Measurements from ENCODE around the gene OR6J1. TPM values are rescaled to one million over a fixed set of nuclear protein-coding genes. Genes with fewer than 3 reads are reported as not detected.

The OR6J1 gene
- total and polyA plus RNA-seq, 2 of the 13 experiments (the other 11 are each of a cell fraction or from before 2014, with no cell fraction given), result not detected

DNA sequence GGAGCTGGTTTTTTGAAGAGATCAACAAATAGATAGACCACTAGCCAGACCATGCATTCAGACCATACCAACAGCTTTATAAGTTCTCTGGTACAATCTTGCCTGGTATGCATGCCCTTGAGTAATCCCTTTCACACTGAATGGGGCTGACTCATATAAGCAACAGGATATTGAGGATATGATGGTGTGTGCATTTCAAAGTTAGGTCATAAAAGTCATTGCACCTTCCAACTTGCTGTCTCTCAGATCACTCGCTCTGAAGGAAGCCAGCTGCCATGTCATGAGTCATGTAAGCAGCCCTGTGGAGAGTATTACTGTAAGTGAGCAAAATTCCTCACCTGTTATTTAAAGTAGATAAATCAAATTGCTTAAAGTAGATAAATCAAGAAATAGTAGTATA is 45.0 kb upstream of the OR6J1 start (continued):
- TF ChIP-seq LRRFIP1 (CRISPR knock-in tag; conservative IDR thresholded peaks at IDR 0.05) (no peak), GABPA (IDR thresholded peaks at IDR 0.05; ENCODE audit: low read depth, low read length) (no peak), GABPA (CRISPR knock-in tag; IDR thresholded peaks at IDR 0.05; ENCODE audit: low read depth) (peak; percentile 25; the same call in 1 of the 2 replicates), DMAP1 (CRISPR knock-in tag; IDR thresholded peaks at IDR 0.05) (no peak), SNAPC2 (CRISPR knock-in tag; IDR thresholded peaks at IDR 0.05) (no peak), YEATS2 (CRISPR knock-in tag; IDR thresholded peaks at IDR 0.05; ENCODE audit: borderline replicate concordance) (peak; percentile 61; the same call in 1 of the 2 replicates), NR1H2 (CRISPR knock-in tag; IDR thresholded peaks at IDR 0.05; ENCODE audit: borderline replicate concordance, low read depth) (no peak), EP300 (IDR thresholded peaks at IDR 0.05; ENCODE audit: low read depth in 2 of 2, low read length in 2 of 2) (peak in 1 of 2 experiments; percentile 56; a peak in 1 of 4 replicates), EP300 (CRISPR knock-in tag; IDR thresholded peaks at IDR 0.05; ENCODE audit: borderline replicate concordance) (peak; percentile 84), MAFF (IDR thresholded peaks at IDR 0.05; ENCODE audit: low read depth, low read length) (0 out of 2 replicates have a peak, but pooled peaks have one; percentile 9), NR2F1 (CRISPR knock-in tag; IDR thresholded peaks at IDR 0.05) (peak in 1 of 2 experiments; percentile 37; a peak in 1 of 4 replicates), CREB1 (IDR thresholded peaks at IDR 0.05) (peak; percentile 14; the same call in 1 of the 2 replicates), CREB1 (CRISPR knock-in tag; IDR thresholded peaks at IDR 0.05) (no peak), ZNF552 (CRISPR knock-in tag; IDR thresholded peaks at IDR 0.05; ENCODE audit: borderline replicate concordance) (no peak), SOX5 (CRISPR knock-in tag; IDR thresholded peaks at IDR 0.05; ENCODE audit: borderline replicate concordance) (peak; percentile 52; the same call in 1 of the 2 replicates), ZNF276 (CRISPR knock-in tag; IDR thresholded peaks at IDR 0.05; ENCODE audit: low read depth) (no peak), ZNF724P (CRISPR knock-in tag; IDR thresholded peaks at IDR 0.05; ENCODE audit: borderline replicate concordance) (no peak), FOXA3 (CRISPR knock-in tag; IDR thresholded peaks at IDR 0.05) (peak; percentile 60), MLLT10 (CRISPR knock-in tag; IDR thresholded peaks at IDR 0.05) (no peak), KAT8 (CRISPR knock-in tag; IDR thresholded peaks at IDR 0.05) (peak; percentile 43; the same call in 1 of the 2 replicates), MTA3 (CRISPR knock-in tag; IDR thresholded peaks at IDR 0.05) (no peak), ELF3 (CRISPR knock-in tag; IDR thresholded peaks at IDR 0.05) (peak; percentile 67)
- TF ChIP-seq, protein P1, sequence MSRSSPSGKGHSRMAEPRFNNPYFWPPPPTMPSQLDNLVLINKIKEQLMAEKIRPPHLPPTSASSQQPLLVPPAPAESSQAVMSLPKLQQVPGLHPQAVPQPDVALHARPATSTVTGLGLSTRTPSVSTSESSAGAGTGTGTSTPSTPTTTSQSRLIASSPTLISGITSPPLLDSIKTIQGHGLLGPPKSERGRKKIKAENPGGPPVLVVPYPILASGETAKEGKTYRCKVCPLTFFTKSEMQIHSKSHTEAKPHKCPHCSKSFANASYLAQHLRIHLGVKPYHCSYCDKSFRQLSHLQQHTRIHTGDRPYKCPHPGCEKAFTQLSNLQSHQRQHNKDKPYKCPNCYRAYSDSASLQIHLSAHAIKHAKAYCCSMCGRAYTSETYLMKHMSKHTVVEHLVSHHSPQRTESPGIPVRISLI (CRISPR knock-in tag; IDR thresholded peaks at IDR 0.05; ENCODE audit: borderline replicate concordance), result no peak
- TF ChIP-seq, protein P2, sequence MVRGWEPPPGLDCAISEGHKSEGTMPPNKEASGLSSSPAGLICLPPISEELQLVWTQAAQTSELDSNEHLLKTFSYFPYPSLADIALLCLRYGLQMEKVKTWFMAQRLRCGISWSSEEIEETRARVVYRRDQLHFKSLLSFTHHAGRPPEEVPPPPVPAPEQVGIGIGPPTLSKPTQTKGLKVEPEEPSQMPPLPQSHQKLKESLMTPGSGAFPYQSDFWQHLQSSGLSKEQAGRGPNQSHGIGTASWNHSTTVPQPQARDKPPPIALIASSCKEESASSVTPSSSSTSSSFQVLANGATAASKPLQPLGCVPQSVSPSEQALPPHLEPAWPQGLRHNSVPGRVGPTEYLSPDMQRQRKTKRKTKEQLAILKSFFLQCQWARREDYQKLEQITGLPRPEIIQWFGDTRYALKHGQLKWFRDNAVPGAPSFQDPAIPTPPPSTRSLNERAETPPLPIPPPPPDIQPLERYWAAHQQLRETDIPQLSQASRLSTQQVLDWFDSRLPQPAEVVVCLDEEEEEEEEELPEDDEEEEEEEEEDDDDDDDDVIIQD (CRISPR knock-in tag; IDR thresholded peaks at IDR 0.05; ENCODE audit: low read depth), result peak; percentile 74; the same call in 1 of the 2 replicates
- TF ChIP-seq, protein P3, sequence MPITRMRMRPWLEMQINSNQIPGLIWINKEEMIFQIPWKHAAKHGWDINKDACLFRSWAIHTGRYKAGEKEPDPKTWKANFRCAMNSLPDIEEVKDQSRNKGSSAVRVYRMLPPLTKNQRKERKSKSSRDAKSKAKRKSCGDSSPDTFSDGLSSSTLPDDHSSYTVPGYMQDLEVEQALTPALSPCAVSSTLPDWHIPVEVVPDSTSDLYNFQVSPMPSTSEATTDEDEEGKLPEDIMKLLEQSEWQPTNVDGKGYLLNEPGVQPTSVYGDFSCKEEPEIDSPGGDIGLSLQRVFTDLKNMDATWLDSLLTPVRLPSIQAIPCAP (CRISPR knock-in tag; IDR thresholded peaks at IDR 0.05; ENCODE audit: low read depth), result no peak
